Activated CD4-positive, CD25-positive, alpha-beta regulatory T cell treated with anti-CD3 and anti-CD28 coated beads, Interleukin-2, amount 50 U/mL, for 16 hours (primary cell): Measurements from ENCODE around the gene PGBD5.

ENCODE experiments used
- DNase-seq: peaks from one replicate; pipeline ENCODE4 v3.0.0-alpha.2; 2020; ENCODE audit warnings: low read depth, low spot score

The PGBD5 gene

GRCh38 chr1:230398856-230399255 lies 27.3 kb downstream of the PGBD5 start:
- no peak for DNase-seq

GRCh38 chr1:230396966-230397365 lies 29.2 kb downstream of the PGBD5 start:
- DNase-seq = no peak

GRCh38 chr1:230395932-230396331 lies 30.2 kb downstream of the PGBD5 start:
- DNase-seq = no peak

- no peak for DNase-seq
These were observed 31.4 kb downstream of the PGBD5 start for GRCh38 chr1:230394741-230395140.

- DNase-seq = no peak
These were observed 32.0 kb downstream of the PGBD5 start for GRCh38 chr1:230394134-230394533.

GRCh38 chr1:230393722-230394121 lies 32.4 kb downstream of the PGBD5 start:
- DNase-seq = no peak

- no peak for DNase-seq
These were observed 33.1 kb downstream of the PGBD5 start for GRCh38 chr1:230392920-230393521.

GRCh38 chr1:230392536-230392909 lies 33.6 kb downstream of the PGBD5 start:
- DNase-seq = no peak

- no peak for DNase-seq
These were observed 34.2 kb downstream of the PGBD5 start for GRCh38 chr1:230391776-230392535.

GRCh38 chr1:230390371-230390770 lies 35.8 kb downstream of the PGBD5 start:
- DNase-seq = no peak

- DNase-seq = no peak
These were observed 38.3 kb downstream of the PGBD5 start for GRCh38 chr1:230387876-230388275.

- no peak for DNase-seq
These were observed 38.8 kb downstream of the PGBD5 start for GRCh38 chr1:230387296-230387695.

- no peak for DNase-seq
These were observed 39.4 kb downstream of the PGBD5 start for GRCh38 chr1:230386637-230387262.

- no peak for DNase-seq
These were observed 40.2 kb downstream of the PGBD5 start for GRCh38 chr1:230385930-230386329.

- no peak for DNase-seq
These were observed 41.0 kb downstream of the PGBD5 start for GRCh38 chr1:230385158-230385450.

GRCh38 chr1:230384380-230385157 lies 41.6 kb downstream of the PGBD5 start:
- DNase-seq = no peak

- DNase-seq = no peak
These were observed 42.7 kb downstream of the PGBD5 start for GRCh38 chr1:230383425-230383824.

GRCh38 chr1:230382001-230382491 lies 44.1 kb downstream of the PGBD5 start:
- no peak for DNase-seq

GRCh38 chr1:230381585-230381984 lies 44.5 kb downstream of the PGBD5 start:
- DNase-seq = no peak

GRCh38 chr1:230381049-230381467 lies 45.1 kb downstream of the PGBD5 start:
- no peak for DNase-seq

GRCh38 chr1:230379928-230380327 lies 46.2 kb downstream of the PGBD5 start:
- DNase-seq = no peak

GRCh38 chr1:230379462-230379861 lies 46.7 kb downstream of the PGBD5 start:
- no peak for DNase-seq
